Transverse colon (tissue), 4 donors: ENCODE data around the gene VMP1.

Experiments
- EP300 ChIP-seq: sonication (generic); formaldehyde crosslinking; IDR thresholded peaks from one replicate; pipeline ENCODE4 v1.6.1; 2017; ENCODE audit warnings: antibody characterized with exemption, low read depth
- POLR2AphosphoS5 ChIP-seq, 3 donors: sonication (generic); formaldehyde crosslinking; IDR thresholded peaks; one replicate each; pipeline ENCODE4 v1.6.1; 2016; ENCODE audit warnings: antibody characterized with exemption in 3 of 3
- TF ChIP-seq, protein P1 (sequence below), 5 experiments: fragments of 200-600 bp in 3 of 5; fragments of 450-650 bp in 2 of 5; sonication (generic) in 3 of 5; IDR thresholded peaks; 1 replicate in 2 of 5; 2 replicates in 3 of 5; pipeline ENCODE4 v1.5.1; 2016 to 2017; ENCODE audit warnings: antibody characterized with exemption in 5 of 5, inconsistent platforms in 3 of 5, mild to moderate bottlenecking in 2 of 5, moderate library complexity in 1 of 5

DNA sequence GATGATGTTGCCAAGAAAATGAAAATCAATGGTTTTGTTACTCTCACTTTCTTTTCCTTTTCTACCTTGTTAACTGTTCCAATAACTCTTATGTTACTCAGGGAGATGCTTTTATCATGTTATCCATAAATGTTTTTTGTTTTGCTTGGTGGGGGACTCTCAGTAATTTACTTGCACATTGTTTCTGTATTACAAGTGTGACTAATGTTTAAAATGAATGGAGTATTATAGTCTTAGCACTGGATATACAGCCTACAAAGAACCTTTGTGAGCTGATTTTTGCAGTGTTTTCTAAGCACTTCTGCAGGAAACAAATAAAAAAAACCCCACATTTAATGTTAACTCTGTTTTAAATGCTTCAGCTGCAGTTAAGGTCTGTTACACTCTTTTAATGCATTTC lies 12.1 kb downstream of the VMP1 start:
- TF ChIP-seq, protein P1, sequence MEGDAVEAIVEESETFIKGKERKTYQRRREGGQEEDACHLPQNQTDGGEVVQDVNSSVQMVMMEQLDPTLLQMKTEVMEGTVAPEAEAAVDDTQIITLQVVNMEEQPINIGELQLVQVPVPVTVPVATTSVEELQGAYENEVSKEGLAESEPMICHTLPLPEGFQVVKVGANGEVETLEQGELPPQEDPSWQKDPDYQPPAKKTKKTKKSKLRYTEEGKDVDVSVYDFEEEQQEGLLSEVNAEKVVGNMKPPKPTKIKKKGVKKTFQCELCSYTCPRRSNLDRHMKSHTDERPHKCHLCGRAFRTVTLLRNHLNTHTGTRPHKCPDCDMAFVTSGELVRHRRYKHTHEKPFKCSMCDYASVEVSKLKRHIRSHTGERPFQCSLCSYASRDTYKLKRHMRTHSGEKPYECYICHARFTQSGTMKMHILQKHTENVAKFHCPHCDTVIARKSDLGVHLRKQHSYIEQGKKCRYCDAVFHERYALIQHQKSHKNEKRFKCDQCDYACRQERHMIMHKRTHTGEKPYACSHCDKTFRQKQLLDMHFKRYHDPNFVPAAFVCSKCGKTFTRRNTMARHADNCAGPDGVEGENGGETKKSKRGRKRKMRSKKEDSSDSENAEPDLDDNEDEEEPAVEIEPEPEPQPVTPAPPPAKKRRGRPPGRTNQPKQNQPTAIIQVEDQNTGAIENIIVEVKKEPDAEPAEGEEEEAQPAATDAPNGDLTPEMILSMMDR (IDR thresholded peaks at IDR 0.05), result no peak
- TF ChIP-seq EP300 (no peak), POLR2AphosphoS5 (IDR thresholded peaks at IDR 0.05) (no peak)
